Measurements from ENCODE around the gene ANKRD35.

The ANKRD35 gene

GRCh38 chr1:145886390-145886789 is 724 bp upstream of the ANKRD35 start:
- TF ChIP-seq CTCF (IDR thresholded peaks at IDR 0.05; ENCODE audit: low read depth, low read length), result no peak
- DNase-seq (ENCODE audit: low read depth in 2 of 2), result no peak
- peak overlapping the region; percentile 64 to 67 for H3K4me3 ChIP-seq (replicated peaks in 1 of 2; ENCODE audit: low read depth in 2 of 2, low read length in 2 of 2)

GRCh38 chr1:145884675-145885074 is 991 bp downstream of the ANKRD35 start:
- peak; percentile 65 to 85 for DNase-seq (ENCODE audit: low read depth in 2 of 2)
- TF ChIP-seq CTCF (IDR thresholded peaks at IDR 0.05; ENCODE audit: low read depth, low read length), result no peak
- H3K4me3 ChIP-seq (replicated peaks in 1 of 2; ENCODE audit: low read depth in 2 of 2, low read length in 2 of 2), result peak overlapping the region in 1 of 2 donors; percentile 64

GRCh38 chr1:145879775-145880174 is 5.9 kb downstream of the ANKRD35 start:
- TF ChIP-seq CTCF (IDR thresholded peaks at IDR 0.05; ENCODE audit: low read depth, low read length), result no peak

GRCh38 chr1:145878724-145879123 is 6.9 kb downstream of the ANKRD35 start:
- DNase-seq (ENCODE audit: low read depth in 2 of 2), result peak in 1 of 2 donors; percentile 61
- no peak for TF ChIP-seq CTCF (IDR thresholded peaks at IDR 0.05; ENCODE audit: low read depth, low read length)

More at GRCh38 chr1:145879775-145880174, 5.9 kb downstream of the ANKRD35 start:
- no peak overlapping the region for H3K4me3 ChIP-seq (replicated peaks in 1 of 2; ENCODE audit: low read depth in 2 of 2, low read length in 2 of 2)
- DNase-seq (ENCODE audit: low read depth in 2 of 2), result no peak

GRCh38 chr1:145877923-145878486 is 7.7 kb downstream of the ANKRD35 start:
- no peak for DNase-seq (ENCODE audit: low read depth in 2 of 2)
- TF ChIP-seq CTCF (IDR thresholded peaks at IDR 0.05; ENCODE audit: low read depth, low read length), result no peak
- no peak overlapping the region for H3K4me3 ChIP-seq (replicated peaks in 1 of 2; ENCODE audit: low read depth in 2 of 2, low read length in 2 of 2)

More at GRCh38 chr1:145878724-145879123, 6.9 kb downstream of the ANKRD35 start:
- no peak overlapping the region for H3K4me3 ChIP-seq (replicated peaks in 1 of 2; ENCODE audit: low read depth in 2 of 2, low read length in 2 of 2)

GRCh38 chr1:145874646-145875045 is 11.0 kb downstream of the ANKRD35 start:
- H3K4me3 ChIP-seq (replicated peaks in 1 of 2; ENCODE audit: low read depth in 2 of 2, low read length in 2 of 2), result no peak overlapping the region
- TF ChIP-seq CTCF (IDR thresholded peaks at IDR 0.05; ENCODE audit: low read depth, low read length), result no peak
- DNase-seq (ENCODE audit: low read depth in 2 of 2), result no peak

Measured in cardiac fibroblast (primary cell).